Lung (tissue), 12 donors: ENCODE measurements around the gene ARID1B. TPM values are rescaled to one million over a fixed set of nuclear protein-coding genes. Genes with fewer than 3 reads are reported as not detected.
A peak's percentile ranks its signal among the peaks of the same experiment; 100 is the strongest.

ENCODE experiments used
- ATAC-seq: fragments of 200-7000 bp; cut with Tn5 transposase; one replicate; pipeline ENCODE4 v1.9.1; 2020; ENCODE audit warnings: moderate number of reproducible peaks; ENCODE audit not compliant: insufficient read depth, low FRiP score
- DNase-seq, 3 donors: peaks; one replicate each; pipeline ENCODE4 v3.0.0-alpha.2; 2013 to 2017
- H3K27ac ChIP-seq, 2 donors: one replicate each; pipeline ENCODE4 v1.5.1; 2013; ENCODE audit warnings: mild to moderate bottlenecking in 2 of 2, moderate library complexity in 2 of 2, control low read depth in 1 of 2, inconsistent platforms in 1 of 2, low read depth in 1 of 2, low read length in 1 of 2
- H3K27me3 ChIP-seq, 3 donors: one replicate each; pipeline ENCODE4 v1.5.1; 2013; ENCODE audit warnings: low read length in 2 of 3; ENCODE audit not compliant: control insufficient read depth in 3 of 3, insufficient read depth in 3 of 3
- H3K36me3 ChIP-seq, 4 donors: one replicate each; pipeline ENCODE4 v1.5.1; 2013; ENCODE audit warnings: low read length in 4 of 4, mild to moderate bottlenecking in 1 of 4, moderate library complexity in 1 of 4; ENCODE audit not compliant: control insufficient read depth in 4 of 4, insufficient read depth in 4 of 4
- H3K4me1 ChIP-seq, 5 donors: one replicate each; pipeline ENCODE4 v1.5.1; 2013; ENCODE audit warnings: low read length in 5 of 5, mild to moderate bottlenecking in 2 of 5, moderate library complexity in 1 of 5; ENCODE audit not compliant: control insufficient read depth in 5 of 5, insufficient read depth in 5 of 5
- H3K4me3 ChIP-seq: one replicate; pipeline ENCODE4 v1.5.1; 2013; ENCODE audit warnings: mild to moderate bottlenecking, control low read depth, moderate library complexity
- H3K9ac ChIP-seq, 2 donors: one replicate each; pipeline ENCODE4 v1.5.1; 2013; ENCODE audit warnings: low read length in 2 of 2, control low read depth in 1 of 2; ENCODE audit not compliant: insufficient read depth in 1 of 2
- H3K9me3 ChIP-seq, 4 donors: one replicate each; pipeline ENCODE4 v1.5.1; 2013; ENCODE audit warnings: low read length in 3 of 4, mild to moderate bottlenecking in 1 of 4, moderate library complexity in 1 of 4; ENCODE audit not compliant: control insufficient read depth in 4 of 4, insufficient read depth in 3 of 4
- CTCF ChIP-seq: IDR thresholded peaks from 2 replicates; pipeline ENCODE4 v1.5.1; 2012; ENCODE audit warnings: mild to moderate bottlenecking; ENCODE audit errors: control extremely low read depth, extremely low read depth
- WGBS, 2 donors: extraction: QIAGEN DNeasy Blood & Tissue Kit; methylation state at CpG; one replicate each; pipeline ENCODE4 v1.1.7; 2013; 5-methylcytosine and 5-hydroxymethylcytosine counted together
- polyA plus RNA-seq, 2 donors: library from polyadenylated mRNA; stranded (reverse); fragments of 200-250 nt; gene quantifications; one replicate each; pipeline ENCODE4 v1.2.1, GENCODE V29; 2013
- total RNA-seq, 2 donors: library from RNA; depleted of rRNA in 1 of 2; stranded (reverse); fragments of >200 nt in 1 of 2; gene quantifications; one replicate each; pipeline ENCODE4 v1.2.1, GENCODE V29; 2014 to 2021
- donor health status: control.
- donor health status: control.
- donor health status: Bipolar disorder and iron deficiency.
- donor health status: healthy.
- donor health status: DM: yes; HTN: yes; CAD: no.

ARID1B gene
- total and polyA plus RNA-seq, 4 donors = 10.5 to 239 (median 50.9) TPM

- no peak overlapping the region for H3K27ac ChIP-seq
- no peaks in the 10 kb centered on the region for H3K9me3 ChIP-seq
- no peaks in the 10 kb centered on the region for H3K36me3 ChIP-seq
- H3K4me1 ChIP-seq = peaks cover 0 to 34% (median 3%) of the 10 kb centered on the region in 5 donors
- DNase-seq (peak in 1 of 3 donors; percentile 17), ATAC-seq (no peak)
- 49 to 56% methylated on average over 3 of the region's 3 CpGs for WGBS, 2 donors
- H3K9ac ChIP-seq = no peak overlapping the region
- no peak for TF ChIP-seq CTCF
- no peak overlapping the region for H3K4me3 ChIP-seq
- no peaks in the 10 kb centered on the region for H3K27me3 ChIP-seq
Observed at GRCh38 chr6:156771047-156771446, 6.1 kb upstream of the ARID1B start.

DNA sequence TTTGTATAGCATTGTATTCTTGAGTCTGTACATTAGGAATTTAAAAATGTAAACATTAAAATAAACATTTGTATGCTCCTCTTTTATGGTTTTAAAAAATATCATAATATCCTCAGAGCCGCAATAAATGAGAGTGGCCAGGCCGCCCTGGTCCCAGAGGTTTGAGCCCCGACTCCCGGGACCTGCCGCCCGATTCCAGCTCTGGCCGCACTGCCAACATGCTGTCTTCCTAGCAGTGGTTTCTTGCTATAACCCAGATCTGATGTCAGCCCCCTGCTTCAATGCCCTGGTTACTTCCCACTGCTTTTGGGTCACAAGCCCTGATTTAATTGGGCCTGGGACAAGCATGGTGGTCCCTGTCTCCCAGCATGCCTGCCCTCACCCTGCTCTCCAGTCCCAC is 5.4 kb upstream of the ARID1B start:
- H3K27ac ChIP-seq = no peak overlapping the region
- H3K9me3 ChIP-seq = no peaks in the 10 kb centered on the region
- peaks cover 0 to 38% (median 3%) of the 10 kb centered on the region in 5 donors for H3K4me1 ChIP-seq
- no peaks in the 10 kb centered on the region for H3K27me3 ChIP-seq
- ATAC-seq = no peak
- no peak overlapping the region for H3K4me3 ChIP-seq
- TF ChIP-seq CTCF = no peak
- DNase-seq = no peak
- WGBS, 2 donors = 98% methylated on average over 7 of the region's 7 CpGs
- H3K9ac ChIP-seq = no peak overlapping the region
- no peaks in the 10 kb centered on the region for H3K36me3 ChIP-seq

DNA sequence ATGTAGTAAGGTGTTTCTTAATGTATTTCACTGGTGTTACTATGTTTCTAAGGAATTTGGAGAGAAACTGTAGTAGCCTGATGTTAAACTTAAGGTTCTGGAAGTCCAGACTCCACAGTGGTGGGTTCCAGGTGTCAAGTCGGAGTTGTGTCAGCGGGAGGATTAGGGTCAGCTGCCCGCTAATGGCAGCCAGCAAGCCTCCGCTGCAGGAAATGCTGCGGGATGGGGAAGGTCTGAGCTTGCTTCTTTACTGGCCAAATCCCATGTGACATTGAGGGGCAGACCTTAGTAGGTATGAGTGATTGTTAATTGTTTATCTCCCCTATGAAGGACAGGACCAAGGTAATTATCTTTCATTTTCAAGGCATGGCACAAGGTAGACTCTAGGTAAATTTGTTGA is 3.7 kb upstream of the ARID1B start:
- Histone ChIP-seq H3K36me3 (no peaks in the 10 kb centered on the region), H3K9ac (peak overlapping the region in 1 of 2 donors; percentile 34), H3K27ac (no peak overlapping the region), H3K4me1 (peaks cover 0 to 38% (median 3%) of the 10 kb centered on the region in 5 donors), H3K4me3 (no peak overlapping the region), H3K27me3 (no peaks in the 10 kb centered on the region), H3K9me3 (no peaks in the 10 kb centered on the region)
- 75 to 80% methylated on average over 5 of the region's 5 CpGs for WGBS, 2 donors
- no peak for TF ChIP-seq CTCF
- peak in 2 of 3 donors; percentile 19 to 35 for DNase-seq
- ATAC-seq = no peak
